GM21423 (cell line): Measurements from ENCODE around the gene PTPRN2.

Source experiments
- ATAC-seq: cut with Tn5 transposase; IDR thresholded peaks from one replicate; pipeline ENCODE4 v1.9.1; 2021; ENCODE audit warnings: mild to moderate bottlenecking, moderate library complexity; ENCODE audit not compliant: unreplicated experiment

Gene PTPRN2

GRCh38 chr7:157690058-157690832 lies 897.4 kb downstream of the PTPRN2 start:
- no peak for ATAC-seq

- no peak for ATAC-seq
These were observed 898.2 kb downstream of the PTPRN2 start for GRCh38 chr7:157689269-157690057.

DNA sequence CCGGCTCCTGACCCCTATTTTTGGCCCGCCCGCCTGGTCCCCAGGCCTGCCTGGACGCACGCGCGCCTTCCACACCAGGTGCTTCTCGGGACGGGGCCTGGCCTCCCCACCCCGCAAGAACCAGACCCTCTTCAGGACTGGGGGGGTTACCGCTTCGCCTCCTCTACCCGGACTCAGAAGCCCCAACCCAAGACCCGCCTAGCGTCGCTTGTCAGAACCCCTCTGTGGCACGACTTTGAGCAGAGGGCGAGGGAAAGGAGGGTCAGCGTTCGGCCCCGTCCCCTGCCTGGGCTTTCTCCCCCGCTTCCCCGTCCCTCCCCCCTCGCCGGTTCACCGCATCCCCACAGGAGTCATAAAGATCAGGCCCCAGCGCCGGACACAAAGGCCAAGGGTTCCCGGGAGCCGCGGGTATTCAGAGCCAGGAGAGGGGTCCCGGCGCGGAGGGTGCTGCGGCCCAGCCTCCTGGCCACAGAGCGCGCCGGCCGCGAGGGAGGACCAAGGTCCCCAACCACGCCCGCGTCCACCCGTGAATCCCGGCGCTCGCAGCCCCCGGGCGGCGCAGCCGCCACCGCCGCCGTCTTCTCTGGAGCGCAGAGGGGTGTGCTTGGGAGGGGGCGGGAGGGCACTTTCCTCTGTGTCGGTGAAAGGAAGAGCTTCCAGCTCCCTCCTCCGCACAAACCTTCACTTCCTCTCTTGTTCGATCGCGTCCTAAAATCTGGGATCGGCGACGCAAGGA lies 898.9 kb downstream of the PTPRN2 start:
- no peak for ATAC-seq

DNA sequence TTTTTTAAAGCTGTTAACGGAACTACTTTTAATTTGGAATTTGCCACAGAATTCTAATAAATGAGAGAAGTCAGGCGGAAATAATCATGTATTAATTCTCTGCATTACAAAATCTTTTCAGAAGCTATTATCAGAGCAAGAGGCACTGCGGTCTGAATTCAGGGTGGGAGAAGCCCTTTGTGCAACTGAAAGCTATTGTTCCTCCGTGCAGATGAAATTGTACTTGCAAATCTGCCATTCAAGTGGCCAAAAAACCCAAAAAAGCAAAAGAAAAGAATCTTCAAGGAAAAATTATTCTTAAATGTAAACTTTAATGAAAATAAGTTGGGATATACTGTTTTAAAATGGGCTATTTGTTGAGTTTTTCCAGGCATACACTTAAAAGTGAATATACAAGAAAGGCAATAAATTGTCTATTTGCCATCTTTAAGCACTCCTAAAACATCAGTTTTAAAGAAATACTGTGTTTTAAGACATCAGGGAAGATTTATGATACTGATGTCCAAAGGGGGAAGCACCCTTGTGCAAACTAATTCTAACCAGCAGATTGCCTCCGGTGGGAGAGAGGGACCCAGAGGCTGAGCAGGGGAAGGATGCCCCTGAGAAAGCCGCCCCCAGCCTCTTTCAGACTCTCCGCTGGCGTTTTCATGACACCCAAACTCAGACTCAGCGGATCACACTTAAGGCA lies 899.6 kb downstream of the PTPRN2 start:
- no peak for ATAC-seq

DNA sequence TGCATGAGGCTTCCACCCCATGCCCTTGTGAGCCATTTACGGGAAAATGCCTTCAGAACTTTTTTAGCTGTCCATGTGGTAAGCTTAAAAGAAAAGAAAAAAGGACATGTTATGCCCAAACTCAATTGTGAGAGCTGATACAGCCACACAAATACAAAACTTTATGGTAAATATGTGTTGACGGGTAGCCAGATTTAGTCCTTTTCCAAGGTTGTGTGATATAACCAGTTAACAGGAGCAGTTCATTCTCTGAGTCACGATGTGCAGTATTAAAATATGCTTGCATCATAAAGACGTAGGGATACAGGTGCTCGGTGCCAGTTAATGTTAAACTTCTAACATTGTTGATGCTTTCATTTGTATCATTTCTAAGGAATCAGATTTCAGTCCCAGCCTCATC lies 900.5 kb downstream of the PTPRN2 start:
- no peak for ATAC-seq

DNA sequence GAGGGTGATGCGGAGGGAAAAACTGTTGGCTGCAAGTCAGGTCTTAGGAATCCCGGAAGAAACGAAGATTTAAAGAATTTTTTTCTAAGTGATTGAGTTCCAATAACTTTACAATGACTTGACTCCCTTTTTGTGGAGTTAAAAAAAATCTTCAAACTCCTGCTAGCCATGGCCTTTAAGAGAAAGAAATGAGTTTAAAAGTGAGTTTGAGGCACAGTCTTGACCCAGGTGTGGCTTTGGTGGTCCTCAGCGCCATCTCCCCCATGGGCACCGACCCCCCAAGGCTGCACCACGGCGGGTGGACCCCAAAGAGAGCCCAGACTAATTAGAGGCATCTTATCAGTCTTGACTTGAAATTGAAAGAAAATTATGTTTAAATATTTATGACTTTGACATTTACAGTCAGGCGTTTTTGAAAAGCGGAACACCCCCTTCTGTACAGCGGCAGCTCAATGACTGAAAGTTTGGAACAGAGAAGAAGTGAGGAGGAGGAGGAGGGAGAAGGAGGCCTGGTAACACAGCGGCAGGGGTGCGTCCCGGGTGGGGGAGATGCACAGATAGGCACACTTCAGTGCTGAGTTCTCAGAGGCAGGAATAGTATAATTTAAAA lies 901.2 kb downstream of the PTPRN2 start:
- ATAC-seq: no peak

- no peak for ATAC-seq
These were observed 902.0 kb downstream of the PTPRN2 start for GRCh38 chr7:157685430-157686284.

- ATAC-seq: no peak
These were observed 902.7 kb downstream of the PTPRN2 start for GRCh38 chr7:157684909-157685429.

- no peak for ATAC-seq
These were observed 903.3 kb downstream of the PTPRN2 start for GRCh38 chr7:157684157-157684908.

- ATAC-seq: no peak
These were observed 903.9 kb downstream of the PTPRN2 start for GRCh38 chr7:157683747-157684156.

GRCh38 chr7:157682946-157683746 lies 904.5 kb downstream of the PTPRN2 start:
- ATAC-seq: no peak

- ATAC-seq: no peak
These were observed 905.3 kb downstream of the PTPRN2 start for GRCh38 chr7:157682064-157682945.

GRCh38 chr7:157679607-157680006 lies 908.0 kb downstream of the PTPRN2 start:
- no peak for ATAC-seq

DNA sequence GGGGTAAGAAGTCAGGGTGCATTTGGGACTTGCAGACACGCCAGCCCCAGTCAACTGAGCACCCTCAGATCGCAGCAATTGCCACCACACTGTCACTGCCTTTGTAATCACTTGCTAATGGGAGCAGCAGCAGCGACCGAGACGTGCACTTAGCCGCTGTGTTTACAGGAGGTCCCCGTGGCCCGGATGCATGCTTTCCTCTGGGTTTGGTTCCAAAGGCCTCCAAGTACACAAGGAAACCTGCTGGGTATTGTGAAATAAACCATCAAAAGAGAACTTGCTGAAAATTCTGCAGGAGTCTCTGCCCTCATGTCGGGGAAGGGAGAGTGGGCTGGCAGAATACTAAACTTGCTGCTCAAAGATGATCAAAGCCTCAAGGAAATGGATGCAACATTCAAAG lies 909.1 kb downstream of the PTPRN2 start:
- no peak for ATAC-seq

- ATAC-seq: no peak
These were observed 911.0 kb downstream of the PTPRN2 start for GRCh38 chr7:157676456-157677255.

DNA sequence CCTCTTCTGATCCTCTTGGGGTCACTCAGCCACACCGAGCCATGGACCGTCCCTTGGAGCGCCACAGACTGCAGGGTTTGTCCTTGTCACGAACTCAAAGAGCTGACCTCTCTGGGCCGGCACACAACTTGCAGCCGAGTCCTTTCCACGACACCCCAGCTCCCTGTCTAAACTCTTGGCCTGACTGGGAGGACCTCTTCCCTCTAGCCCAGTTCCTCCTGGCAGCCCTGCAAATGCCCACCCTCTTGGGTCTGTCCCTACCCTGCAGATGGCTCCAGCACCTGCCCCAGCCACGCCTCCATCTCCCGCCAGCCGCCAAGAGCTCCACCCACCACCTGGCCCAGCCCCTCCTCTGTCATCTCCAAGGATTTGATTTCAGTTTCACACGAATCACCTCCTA lies 911.6 kb downstream of the PTPRN2 start:
- ATAC-seq: no peak
